GM12892 (cell line): ENCODE results near the gene MACROD1.

Experiments used
- DNase-seq: peaks from one replicate; pipeline ENCODE4 v3.0.0; 2011; ENCODE audit not compliant: insufficient read length
- FAIRE-seq: peaks from 2 replicates; lab custom pipeline; 2011; peaks lifted over from hg19 to GRCh38; lab: Jason Lieb, UNC
- POLR2A ChIP-seq: IDR thresholded peaks from 2 replicates; pipeline ENCODE4 v1.6.1; 2011; ENCODE audit warnings: low read depth, low read length, control low read depth
- POLR2AphosphoS5 ChIP-seq: IDR thresholded peaks from 2 replicates; pipeline ENCODE4 v1.6.1; 2011; ENCODE audit warnings: low read depth, low read length, control low read depth
- TAF1 ChIP-seq: IDR thresholded peaks from 2 replicates; pipeline ENCODE4 v1.6.1; 2011; ENCODE audit warnings: low read depth, mild to moderate bottlenecking, control low read depth, low read length, borderline replicate concordance

The MACROD1 gene

GRCh38 chr11:64132191-64132771 lies 33.6 kb downstream of the MACROD1 start:
- FAIRE-seq, result no peak
- no peak for DNase-seq
- TF ChIP-seq POLR2A, result no peak
- no peak for TF ChIP-seq TAF1
- TF ChIP-seq POLR2AphosphoS5, result no peak

GRCh38 chr11:64131683-64132190 lies 34.2 kb downstream of the MACROD1 start:
- no peak for FAIRE-seq
- TF ChIP-seq POLR2A, result no peak
- TF ChIP-seq POLR2AphosphoS5, result no peak
- TF ChIP-seq TAF1, result no peak
- DNase-seq, result no peak

- no peak for TF ChIP-seq TAF1
- TF ChIP-seq POLR2A, result no peak
- no peak for TF ChIP-seq POLR2AphosphoS5
- DNase-seq, result no peak
- no peak for FAIRE-seq
These were observed 35.3 kb downstream of the MACROD1 start for GRCh38 chr11:64130618-64131017.

GRCh38 chr11:64129403-64129802 lies 36.5 kb downstream of the MACROD1 start:
- TF ChIP-seq POLR2A (no peak), TAF1 (no peak), POLR2AphosphoS5 (no peak)
- no peak for FAIRE-seq

GRCh38 chr11:64128255-64129006 lies 37.5 kb downstream of the MACROD1 start:
- TF ChIP-seq POLR2AphosphoS5 (no peak), POLR2A (no peak), TAF1 (no peak)
- FAIRE-seq (no peak), DNase-seq (no peak)

More at GRCh38 chr11:64129403-64129802, 36.5 kb downstream of the MACROD1 start:
- no peak for DNase-seq

- DNase-seq, result no peak
- FAIRE-seq, result no peak
These were observed 38.4 kb downstream of the MACROD1 start for GRCh38 chr11:64127267-64128072.

GRCh38 chr11:64126796-64127195 lies 39.1 kb downstream of the MACROD1 start:
- DNase-seq (no peak), FAIRE-seq (no peak)
- TF ChIP-seq POLR2AphosphoS5 (no peak), TAF1 (no peak), POLR2A (no peak)

More at GRCh38 chr11:64127267-64128072, 38.4 kb downstream of the MACROD1 start:
- TF ChIP-seq TAF1, result no peak
- TF ChIP-seq POLR2A, result no peak
- TF ChIP-seq POLR2AphosphoS5, result no peak

- TF ChIP-seq POLR2A (no peak), POLR2AphosphoS5 (no peak), TAF1 (no peak)
- FAIRE-seq (no peak), DNase-seq (no peak)
These were observed 39.5 kb downstream of the MACROD1 start for GRCh38 chr11:64126371-64126770.

- no peak for TF ChIP-seq POLR2A
- TF ChIP-seq POLR2AphosphoS5, result no peak
- no peak for TF ChIP-seq TAF1
- DNase-seq (no peak), FAIRE-seq (no peak)
These were observed 40.2 kb downstream of the MACROD1 start for GRCh38 chr11:64125676-64126075.

GRCh38 chr11:64124147-64124546 lies 41.8 kb downstream of the MACROD1 start:
- DNase-seq, result no peak
- no peak for FAIRE-seq
- TF ChIP-seq POLR2A (no peak), POLR2AphosphoS5 (no peak), TAF1 (no peak)

GRCh38 chr11:64123679-64124078 lies 42.2 kb downstream of the MACROD1 start:
- no peak for DNase-seq
- FAIRE-seq, result no peak
- TF ChIP-seq TAF1 (no peak), POLR2A (no peak), POLR2AphosphoS5 (no peak)
